HEK293T (cell line): ENCODE results near the gene DNAH8.
A peak's percentile ranks its signal among the peaks of the same experiment; 100 is the strongest.

ENCODE experiments used
- CTCF ChIA-PET: fragments of 350-600 bp; formaldehyde crosslinking; extraction: SDS; loops from one replicate; lab custom pipeline; 2021; ENCODE audit warnings: antibody characterized with exemption, inconsistent platforms; lab: Yijun Ruan, JAX
- POLR2A ChIA-PET: fragments of 350-600 bp; formaldehyde crosslinking; extraction: SDS; loops from one replicate; lab custom pipeline; 2020; ENCODE audit warnings: antibody characterized with exemption, inconsistent platforms; lab: Yijun Ruan, JAX
- DNase-seq: peaks from one replicate; pipeline ENCODE4 v3.0.0; 2012; ENCODE audit warnings: mixed read lengths; ENCODE audit errors: extremely low spot score
- ARNT ChIP-seq: fragments of 450-650 bp; IDR thresholded peaks from 2 replicates; pipeline ENCODE4 v1.6.1; 2017; ENCODE audit warnings: mild to moderate bottlenecking
- BHLHE40 ChIP-seq: fragments of 450-650 bp; IDR thresholded peaks from 2 replicates; pipeline ENCODE4 v1.6.1; 2016; ENCODE audit warnings: mild to moderate bottlenecking, moderate library complexity, borderline replicate concordance
- CTBP1 ChIP-seq: fragments of 450-650 bp; IDR thresholded peaks from 2 replicates; pipeline ENCODE4 v1.6.1; 2016; ENCODE audit warnings: borderline replicate concordance
- ELF4 ChIP-seq: fragments of 450-650 bp; IDR thresholded peaks from 2 replicates; pipeline ENCODE4 v1.6.1; 2017; ENCODE audit warnings: antibody characterized with exemption
- FOXA1 ChIP-seq: fragments of 450-650 bp; IDR thresholded peaks from 2 replicates; pipeline ENCODE4 v1.6.1; 2016; ENCODE audit warnings: mild to moderate bottlenecking
- FOXK2 ChIP-seq: fragments of 450-650 bp; IDR thresholded peaks from 2 replicates; pipeline ENCODE4 v1.6.1; 2016; ENCODE audit warnings: mild to moderate bottlenecking
- FOXM1 ChIP-seq: fragments of 450-650 bp; IDR thresholded peaks from 2 replicates; pipeline ENCODE4 v1.6.1; 2017; ENCODE audit warnings: mild to moderate bottlenecking, borderline replicate concordance
- HDGF ChIP-seq: fragments of 450-650 bp; IDR thresholded peaks from 2 replicates; pipeline ENCODE4 v1.6.1; 2017; ENCODE audit warnings: antibody characterized with exemption, borderline replicate concordance
- L3MBTL2 ChIP-seq: fragments of 450-650 bp; conservative IDR thresholded peaks from 2 replicates; pipeline ENCODE4 v1.6.1; 2016; ENCODE audit warnings: mild to moderate bottlenecking
- LEF1 ChIP-seq: fragments of 450-650 bp; IDR thresholded peaks from 2 replicates; pipeline ENCODE4 v1.6.1; 2017; ENCODE audit warnings: mild to moderate bottlenecking, borderline replicate concordance
- NFRKB ChIP-seq: fragments of 450-650 bp; IDR thresholded peaks from 2 replicates; pipeline ENCODE4 v1.6.1; 2016; ENCODE audit warnings: mild to moderate bottlenecking, moderate library complexity
- SP1 ChIP-seq: fragments of 450-650 bp; IDR thresholded peaks from 2 replicates; pipeline ENCODE4 v1.6.1; 2017
- SUZ12 ChIP-seq: fragments of 450-650 bp; IDR thresholded peaks from 2 replicates; pipeline ENCODE4 v1.6.1; 2016; ENCODE audit warnings: mild to moderate bottlenecking
- TARDBP ChIP-seq: fragments of 450-650 bp; IDR thresholded peaks from 2 replicates; pipeline ENCODE4 v1.6.1; 2016
- ZNF384 ChIP-seq: fragments of 450-650 bp; IDR thresholded peaks from 2 replicates; pipeline ENCODE4 v1.6.1; 2016
- TF ChIP-seq, protein P1 (sequence below): fragments of 450-650 bp; IDR thresholded peaks from 2 replicates; pipeline ENCODE4 v1.6.1; 2016

The DNAH8 gene

DNA sequence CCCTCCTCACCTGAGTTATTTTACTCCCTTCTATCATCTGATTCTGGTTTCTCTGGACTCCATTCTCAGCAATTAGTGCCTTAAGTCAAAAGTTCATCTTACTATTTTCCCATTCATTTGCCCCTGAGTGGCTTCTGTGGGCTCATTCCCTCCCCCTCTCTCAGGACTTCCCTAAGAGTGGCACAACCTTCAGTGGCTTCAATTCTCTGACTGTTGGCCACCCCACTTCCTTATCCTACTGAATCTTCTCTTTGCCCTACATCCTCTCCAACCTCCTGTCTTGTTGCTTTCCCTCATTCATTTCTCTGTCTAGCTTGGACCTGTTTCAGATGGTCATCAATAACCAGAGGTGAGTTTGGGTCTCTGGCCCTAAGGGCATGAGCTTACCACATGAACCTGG, 272.4 kb downstream of the DNAH8 start:
- ChIA-PET CTCF (no interaction called here), POLR2A (interaction anchor here (0.8 kb wide), 1 partner anchor 13 kb away, joined by 4 read pairs; no protein-coding TSS in a partner anchor)
- TF ChIP-seq, protein P1, sequence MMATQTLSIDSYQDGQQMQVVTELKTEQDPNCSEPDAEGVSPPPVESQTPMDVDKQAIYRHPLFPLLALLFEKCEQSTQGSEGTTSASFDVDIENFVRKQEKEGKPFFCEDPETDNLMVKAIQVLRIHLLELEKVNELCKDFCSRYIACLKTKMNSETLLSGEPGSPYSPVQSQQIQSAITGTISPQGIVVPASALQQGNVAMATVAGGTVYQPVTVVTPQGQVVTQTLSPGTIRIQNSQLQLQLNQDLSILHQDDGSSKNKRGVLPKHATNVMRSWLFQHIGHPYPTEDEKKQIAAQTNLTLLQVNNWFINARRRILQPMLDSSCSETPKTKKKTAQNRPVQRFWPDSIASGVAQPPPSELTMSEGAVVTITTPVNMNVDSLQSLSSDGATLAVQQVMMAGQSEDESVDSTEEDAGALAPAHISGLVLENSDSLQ = no peak
- no peak for TF ChIP-seq ZNF384
- no peak for TF ChIP-seq LEF1
- no peak for TF ChIP-seq HDGF
- no peak for TF ChIP-seq FOXA1
- TF ChIP-seq SUZ12 = no peak
- no peak for TF ChIP-seq BHLHE40
- no peak for TF ChIP-seq L3MBTL2
- TF ChIP-seq ELF4 = no peak
- no peak for TF ChIP-seq TARDBP
- no peak for TF ChIP-seq FOXM1
- no peak for TF ChIP-seq NFRKB
- no peak for TF ChIP-seq ARNT
- TF ChIP-seq SP1 = no peak
- no peak for TF ChIP-seq CTBP1
- TF ChIP-seq FOXK2 = no peak
- DNase-seq = no peak

DNA sequence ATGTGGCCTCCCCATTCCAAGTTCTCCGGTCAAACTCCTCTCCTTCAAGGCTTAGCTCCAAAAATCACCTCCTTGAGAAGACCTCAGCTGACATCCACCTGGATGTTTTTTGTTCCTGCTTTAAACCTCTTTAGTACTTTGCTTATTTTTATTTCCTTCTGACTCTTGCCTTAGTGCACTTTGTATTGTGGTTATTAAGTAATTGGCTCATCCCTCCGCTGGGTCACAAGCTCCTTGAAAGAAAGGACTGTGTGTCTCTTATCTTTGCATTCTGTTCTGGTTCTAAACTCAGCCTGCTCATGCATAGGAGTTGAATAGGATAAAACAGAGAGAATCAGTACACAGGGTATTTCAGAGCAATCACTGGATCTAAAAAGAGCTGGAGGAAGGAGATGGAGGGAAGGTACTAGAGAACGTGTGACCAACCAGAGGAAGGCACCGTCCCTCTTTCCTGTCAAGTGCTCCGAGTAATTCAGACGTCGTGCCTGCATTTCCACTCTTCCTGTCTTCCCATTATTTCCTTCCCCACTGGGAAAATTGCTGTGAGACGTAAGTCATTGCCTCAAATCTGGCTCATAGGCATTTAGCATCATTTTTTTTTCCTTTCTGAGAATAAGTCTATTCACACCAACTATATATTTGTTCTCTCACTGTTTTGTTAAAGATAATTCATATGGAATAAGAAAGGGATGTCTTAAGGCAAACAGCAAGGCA, 273.8 kb downstream of the DNAH8 start:
- DNase-seq = no peak
- CTCF ChIA-PET = interaction anchor here (0.6 to 0.9 kb wide), 2 partner anchors 8 to 266 kb away, joined by 3 read pairs; no protein-coding TSS in a partner anchor
- TF ChIP-seq SUZ12 (no peak), LEF1 (no peak), HDGF (no peak), TARDBP (no peak), L3MBTL2 (no peak), CTBP1 (no peak), NFRKB (no peak), FOXK2 (no peak), FOXA1 (no peak), SP1 (no peak), ELF4 (no peak), ARNT (no peak), BHLHE40 (no peak), FOXM1 (no peak), ZNF384 (no peak)
- TF ChIP-seq, protein P1 = no peak
- POLR2A ChIA-PET = no interaction called here

GRCh38 chr6:38990475-38990874, 275.4 kb downstream of the DNAH8 start:
- TF ChIP-seq SUZ12 = no peak
- TF ChIP-seq BHLHE40 = no peak
- no peak for TF ChIP-seq FOXM1
- TF ChIP-seq TARDBP = no peak
- no peak for TF ChIP-seq SP1
- no peak for TF ChIP-seq ARNT
- TF ChIP-seq L3MBTL2 = no peak
- CTCF ChIA-PET = no interaction called here
- POLR2A ChIA-PET = no interaction called here
- DNase-seq = no peak

DNA sequence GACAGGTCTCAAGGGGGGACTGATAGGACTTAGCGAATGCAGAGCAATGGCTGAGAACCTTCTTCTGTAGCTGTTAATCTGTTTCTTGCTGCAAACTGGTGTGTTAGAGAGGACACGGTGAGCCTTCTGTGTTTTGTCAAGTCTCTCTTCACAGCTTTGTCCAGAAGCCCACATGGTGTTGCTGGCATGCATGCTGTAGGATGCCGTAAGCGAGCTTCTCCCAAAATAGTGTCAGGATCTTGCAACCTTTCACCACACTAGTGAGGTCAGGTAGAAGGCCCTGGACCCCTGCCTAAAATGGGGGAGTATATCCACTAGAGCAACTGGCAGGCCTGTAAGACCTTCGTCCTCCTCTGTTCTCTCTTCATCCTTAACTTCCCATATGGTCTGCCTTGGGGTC, 281.6 kb downstream of the DNAH8 start:
- TF ChIP-seq ZNF384 (no peak), NFRKB (no peak), ELF4 (no peak), FOXA1 (no peak), LEF1 (no peak)
- CTCF ChIA-PET = interaction anchor here (0.5 to 3.9 kb wide), 25 partner anchors 8 to 318 kb away, joined by 3 to 28 read pairs (median 4); no protein-coding TSS in a partner anchor
- no peak for DNase-seq
- POLR2A ChIA-PET = interaction anchor here (0.9 to 1.1 kb wide), 2 partner anchors 22 to 118 kb away, joined by 3 read pairs; no protein-coding TSS in a partner anchor

DNA sequence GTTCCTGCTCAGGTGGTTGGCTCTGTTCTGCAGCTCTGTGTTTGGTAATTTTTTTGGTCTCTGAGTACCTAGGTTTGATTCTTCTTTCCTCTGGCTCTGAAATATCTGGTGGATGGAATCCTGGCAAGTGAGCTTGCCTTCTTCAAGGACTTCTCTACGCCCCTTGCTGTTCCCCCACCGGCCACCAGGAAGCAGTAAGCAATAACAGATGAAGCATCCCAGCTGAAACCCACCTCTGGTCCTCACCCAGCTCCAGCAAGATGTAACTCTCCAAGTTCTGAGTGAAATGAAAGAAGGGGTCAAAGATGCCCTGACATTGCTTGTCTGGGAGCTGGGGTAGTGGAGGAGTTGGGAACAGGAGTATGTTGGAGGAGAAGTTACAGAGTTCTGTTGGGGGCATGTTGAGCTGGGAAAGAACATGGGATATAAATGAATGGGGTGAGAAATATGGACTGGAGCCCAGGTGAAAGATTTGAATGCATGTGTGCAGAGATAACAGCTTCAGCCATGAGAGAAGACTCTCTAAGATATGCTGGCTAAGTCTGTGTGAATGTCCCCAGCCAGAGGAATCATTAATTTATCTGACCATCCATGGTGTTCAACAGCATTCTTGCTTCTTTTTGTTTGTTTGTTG, 282.1 kb downstream of the DNAH8 start:
- CTCF ChIA-PET = interaction anchor here (0.6 to 3.9 kb wide), 26 partner anchors 9 to 318 kb away, joined by 3 to 28 read pairs (median 4); no protein-coding TSS in a partner anchor

GRCh38 chr6:39003072-39003471, 288.0 kb downstream of the DNAH8 start:
- ChIA-PET POLR2A (interaction anchor here (1.5 kb wide), 1 partner anchor 99 kb away, joined by 5 read pairs; no protein-coding TSS in a partner anchor), CTCF (interaction anchor here (0.7 to 2.0 kb wide), 8 partner anchors 15 to 302 kb away, joined by 3 to 7 read pairs (median 4); no protein-coding TSS in a partner anchor)
- peak; percentile 46 for DNase-seq
- no peak for TF ChIP-seq SUZ12
- no peak for TF ChIP-seq TARDBP
- TF ChIP-seq SP1 = no peak
- TF ChIP-seq, protein P1 = no peak
- TF ChIP-seq FOXA1 = no peak
- TF ChIP-seq L3MBTL2 = no peak
- no peak for TF ChIP-seq CTBP1
- no peak for TF ChIP-seq BHLHE40
- TF ChIP-seq FOXM1 = no peak
- no peak for TF ChIP-seq HDGF
- no peak for TF ChIP-seq ZNF384
- TF ChIP-seq FOXK2 = no peak
- TF ChIP-seq LEF1 = no peak

More for the DNA sequence above, 282.1 kb downstream of the DNAH8 start:
- TF ChIP-seq L3MBTL2 (no peak), FOXA1 (no peak)
- DNase-seq = peak; percentile 71
- POLR2A ChIA-PET = interaction anchor here (0.9 to 1.1 kb wide), 2 partner anchors 21 to 117 kb away, joined by 3 read pairs; no protein-coding TSS in a partner anchor
